ENCODE measurements around the gene SLC8A1.

SLC8A1 gene

GRCh38 chr2:40394597-40394996, 57.3 kb downstream of the SLC8A1 start:
- no peak for FAIRE-seq
- DNase-seq (ENCODE audit: insufficient read length, low spot score): no peak
- no peak for TF ChIP-seq CTCF (IDR thresholded peaks at IDR 0.05; ENCODE audit: insufficient read depth, missing control alignments)

- no peak for TF ChIP-seq CTCF (IDR thresholded peaks at IDR 0.05; ENCODE audit: insufficient read depth, missing control alignments)
- FAIRE-seq (no peak), DNase-seq (ENCODE audit: insufficient read length, low spot score) (no peak)
These were observed 57.9 kb downstream of the SLC8A1 start for GRCh38 chr2:40394031-40394430.

GRCh38 chr2:40388161-40388560, 63.7 kb downstream of the SLC8A1 start:
- DNase-seq (ENCODE audit: insufficient read length, low spot score): no peak
- FAIRE-seq: no peak
- TF ChIP-seq CTCF (IDR thresholded peaks at IDR 0.05; ENCODE audit: insufficient read depth, missing control alignments): no peak

GRCh38 chr2:40386177-40386576, 65.7 kb downstream of the SLC8A1 start:
- no peak for TF ChIP-seq CTCF (IDR thresholded peaks at IDR 0.05; ENCODE audit: insufficient read depth, missing control alignments)
- DNase-seq (ENCODE audit: insufficient read length, low spot score) (no peak), FAIRE-seq (no peak)

- no peak for TF ChIP-seq CTCF (IDR thresholded peaks at IDR 0.05; ENCODE audit: insufficient read depth, missing control alignments)
- no peak for DNase-seq (ENCODE audit: insufficient read length, low spot score)
- no peak for FAIRE-seq
These were observed 67.2 kb downstream of the SLC8A1 start for GRCh38 chr2:40384714-40385113.

GRCh38 chr2:40384233-40384632, 67.7 kb downstream of the SLC8A1 start:
- FAIRE-seq (no peak), DNase-seq (ENCODE audit: insufficient read length, low spot score) (no peak)
- TF ChIP-seq CTCF (IDR thresholded peaks at IDR 0.05; ENCODE audit: insufficient read depth, missing control alignments): no peak

GRCh38 chr2:40380721-40381120, 71.2 kb downstream of the SLC8A1 start:
- FAIRE-seq (no peak), DNase-seq (ENCODE audit: insufficient read length, low spot score) (no peak)
- TF ChIP-seq CTCF (IDR thresholded peaks at IDR 0.05; ENCODE audit: insufficient read depth, missing control alignments): no peak
